PFSK-1 (cell line): ENCODE data around the gene TNRC18.

Experiments
- FOXP2 ChIP-seq: optimal IDR thresholded peaks from 2 replicates; pipeline ENCODE3; 2011; ENCODE audit warnings: borderline replicate concordance, control low read depth, inconsistent platforms; ENCODE audit not compliant: insufficient read depth; ENCODE audit errors: extremely low read length, extremely low read depth
- POLR2AphosphoS5 ChIP-seq: IDR thresholded peaks from 2 replicates; pipeline ENCODE4 v1.6.1; 2012; ENCODE audit warnings: low read depth, mild to moderate bottlenecking, control low read depth, low read length, moderate library complexity
- SIN3A ChIP-seq: IDR thresholded peaks from 2 replicates; pipeline ENCODE4 v1.6.1; 2012; ENCODE audit warnings: mild to moderate bottlenecking, low read length, moderate library complexity, borderline replicate concordance; ENCODE audit not compliant: insufficient read depth
- TAF1 ChIP-seq: IDR thresholded peaks from 2 replicates; pipeline ENCODE4 v1.6.1; 2012; ENCODE audit warnings: low read length, control low read depth, borderline replicate concordance; ENCODE audit not compliant: insufficient read depth
- TF ChIP-seq, protein P1 (sequence below), 2 experiments: IDR thresholded peaks; 2 replicates each; pipeline versions ENCODE4 v1.6.1 to v1.8.0; 2011 to 2012; ENCODE audit warnings: low read depth in 2 of 2, low read length in 2 of 2, control low read depth in 1 of 2, inconsistent platforms in 1 of 2, mild to moderate bottlenecking in 1 of 2, moderate library complexity in 1 of 2; ENCODE audit not compliant: insufficient read depth in 1 of 2

Gene TNRC18

GRCh38 chr7:5458921-5459480 lies 35.4 kb upstream of the TNRC18 start:
- TF ChIP-seq FOXP2 (no peak), SIN3A (no peak), POLR2AphosphoS5 (no peak)
- TF ChIP-seq, protein P1, sequence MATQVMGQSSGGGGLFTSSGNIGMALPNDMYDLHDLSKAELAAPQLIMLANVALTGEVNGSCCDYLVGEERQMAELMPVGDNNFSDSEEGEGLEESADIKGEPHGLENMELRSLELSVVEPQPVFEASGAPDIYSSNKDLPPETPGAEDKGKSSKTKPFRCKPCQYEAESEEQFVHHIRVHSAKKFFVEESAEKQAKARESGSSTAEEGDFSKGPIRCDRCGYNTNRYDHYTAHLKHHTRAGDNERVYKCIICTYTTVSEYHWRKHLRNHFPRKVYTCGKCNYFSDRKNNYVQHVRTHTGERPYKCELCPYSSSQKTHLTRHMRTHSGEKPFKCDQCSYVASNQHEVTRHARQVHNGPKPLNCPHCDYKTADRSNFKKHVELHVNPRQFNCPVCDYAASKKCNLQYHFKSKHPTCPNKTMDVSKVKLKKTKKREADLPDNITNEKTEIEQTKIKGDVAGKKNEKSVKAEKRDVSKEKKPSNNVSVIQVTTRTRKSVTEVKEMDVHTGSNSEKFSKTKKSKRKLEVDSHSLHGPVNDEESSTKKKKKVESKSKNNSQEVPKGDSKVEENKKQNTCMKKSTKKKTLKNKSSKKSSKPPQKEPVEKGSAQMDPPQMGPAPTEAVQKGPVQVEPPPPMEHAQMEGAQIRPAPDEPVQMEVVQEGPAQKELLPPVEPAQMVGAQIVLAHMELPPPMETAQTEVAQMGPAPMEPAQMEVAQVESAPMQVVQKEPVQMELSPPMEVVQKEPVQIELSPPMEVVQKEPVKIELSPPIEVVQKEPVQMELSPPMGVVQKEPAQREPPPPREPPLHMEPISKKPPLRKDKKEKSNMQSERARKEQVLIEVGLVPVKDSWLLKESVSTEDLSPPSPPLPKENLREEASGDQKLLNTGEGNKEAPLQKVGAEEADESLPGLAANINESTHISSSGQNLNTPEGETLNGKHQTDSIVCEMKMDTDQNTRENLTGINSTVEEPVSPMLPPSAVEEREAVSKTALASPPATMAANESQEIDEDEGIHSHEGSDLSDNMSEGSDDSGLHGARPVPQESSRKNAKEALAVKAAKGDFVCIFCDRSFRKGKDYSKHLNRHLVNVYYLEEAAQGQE (IDR thresholded peaks at IDR 0.05; ENCODE audit: insufficient read depth in 1 of 2, low read depth in 2 of 2, low read length in 2 of 2), result no peak

DNA sequence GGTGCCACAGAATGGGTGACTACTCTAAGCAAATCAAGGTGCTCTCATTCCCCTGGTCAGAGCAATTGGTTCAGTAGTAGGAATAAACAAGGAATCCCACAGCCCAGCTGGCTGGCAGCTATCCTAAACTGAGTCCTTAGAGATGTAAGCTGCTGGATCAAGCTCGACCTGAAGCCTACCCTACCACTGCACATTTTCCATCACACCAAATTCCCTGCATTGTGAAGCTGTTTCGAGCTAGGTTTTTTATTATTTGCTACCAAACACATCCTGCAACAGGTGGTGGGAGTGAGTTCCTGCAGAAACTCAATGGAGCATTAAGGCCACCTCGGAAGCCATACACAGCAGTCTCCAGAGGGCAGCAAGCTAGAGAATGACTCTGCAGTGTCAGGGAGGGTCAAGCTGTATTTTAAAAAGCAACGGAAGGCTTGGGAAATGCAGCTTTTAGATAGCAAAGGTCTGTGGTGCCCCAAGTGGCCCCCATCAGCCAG lies 33.7 kb upstream of the TNRC18 start:
- TF ChIP-seq, protein P1 (IDR thresholded peaks at IDR 0.05; ENCODE audit: insufficient read depth in 1 of 2, low read depth in 2 of 2, low read length in 2 of 2), result no peak
- TF ChIP-seq TAF1, result no peak
- no peak for TF ChIP-seq SIN3A

- TF ChIP-seq SIN3A (no peak), TAF1 (no peak), POLR2AphosphoS5 (no peak), FOXP2 (no peak)
- TF ChIP-seq, protein P1 (IDR thresholded peaks at IDR 0.05; ENCODE audit: insufficient read depth in 1 of 2, low read depth in 2 of 2, low read length in 2 of 2), result no peak
These were observed 32.8 kb upstream of the TNRC18 start for GRCh38 chr7:5456409-5456808.

DNA sequence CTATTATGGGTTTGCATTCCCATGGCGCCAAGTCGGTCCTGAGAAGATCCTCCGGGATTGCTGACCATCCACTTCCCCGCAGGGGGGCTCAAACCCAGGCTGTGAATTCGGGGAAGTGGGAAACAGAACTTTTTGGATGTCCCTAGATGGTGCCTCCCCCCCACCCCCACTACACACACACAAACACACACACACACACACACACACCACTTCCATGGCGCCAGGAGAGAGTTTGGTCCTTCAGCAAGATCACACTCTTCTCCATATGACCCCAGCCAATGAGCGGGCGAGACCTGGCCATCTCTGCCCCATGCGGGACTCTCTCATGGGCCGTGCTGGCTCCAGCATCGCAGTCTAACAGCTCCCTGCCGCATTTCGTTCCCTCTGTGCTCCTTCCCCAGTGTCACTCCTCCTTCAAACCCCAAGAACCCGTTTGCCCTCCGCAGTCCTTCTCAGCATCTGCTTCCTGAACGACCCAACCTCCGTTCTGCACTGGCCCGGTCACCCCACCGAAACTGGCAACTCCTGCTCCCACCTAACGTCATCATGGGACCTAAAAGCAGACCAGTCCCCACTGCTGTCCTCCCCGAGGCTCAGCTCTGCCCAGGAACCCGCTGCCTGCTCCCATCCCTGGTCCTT lies 32.1 kb upstream of the TNRC18 start:
- TF ChIP-seq TAF1 (no peak), POLR2AphosphoS5 (no peak)
- TF ChIP-seq, protein P1 (IDR thresholded peaks at IDR 0.05; ENCODE audit: insufficient read depth in 1 of 2, low read depth in 2 of 2, low read length in 2 of 2), result no peak

DNA sequence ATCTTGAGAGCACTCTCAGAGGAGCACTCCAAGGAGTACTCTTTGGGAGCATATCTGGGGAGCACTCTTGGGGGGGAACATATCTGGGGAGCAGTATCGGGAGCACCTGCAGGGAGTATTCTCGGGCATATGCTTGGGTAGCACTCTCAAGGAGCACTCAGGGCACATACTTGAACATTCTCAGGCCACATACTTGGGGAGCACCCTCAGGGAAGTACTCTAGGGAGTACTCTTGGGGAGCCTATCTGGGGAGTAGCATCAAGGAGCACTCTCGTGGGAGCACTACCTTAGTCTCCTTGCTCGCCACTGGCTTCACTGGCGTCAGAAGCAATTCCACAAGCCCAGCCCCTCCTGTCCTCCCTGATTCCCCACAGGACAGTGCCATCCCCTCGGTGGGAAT lies 31.5 kb upstream of the TNRC18 start:
- no peak for TF ChIP-seq SIN3A
- TF ChIP-seq TAF1, result no peak
- TF ChIP-seq FOXP2, result no peak
- TF ChIP-seq, protein P1 (IDR thresholded peaks at IDR 0.05; ENCODE audit: insufficient read depth in 1 of 2, low read depth in 2 of 2, low read length in 2 of 2), result no peak
- TF ChIP-seq POLR2AphosphoS5, result no peak
